Fibroblast of pulmonary artery (primary cell): ENCODE measurements around the gene PAK4.

Experiments used
- DNase-seq: peaks from one replicate; pipeline ENCODE4 v3.0.0-alpha.2; 2010; ENCODE audit warnings: low read depth
- H3K4me3 ChIP-seq: replicated peaks from 2 replicates; pipeline ENCODE4 v1.5.1; 2011; ENCODE audit warnings: low read depth, mild to moderate bottlenecking, control low read depth, low read length, moderate library complexity
- CTCF ChIP-seq: IDR thresholded peaks from 2 replicates; pipeline ENCODE4 v1.5.1; 2011; ENCODE audit warnings: mild to moderate bottlenecking, control low read depth, low read length, inconsistent platforms; ENCODE audit errors: missing control alignments

PAK4 gene

GRCh38 chr19:39103151-39103550 lies 22.4 kb upstream of the PAK4 start:
- no peak overlapping the region for H3K4me3 ChIP-seq
- no peak for DNase-seq
- no peak for TF ChIP-seq CTCF

DNA sequence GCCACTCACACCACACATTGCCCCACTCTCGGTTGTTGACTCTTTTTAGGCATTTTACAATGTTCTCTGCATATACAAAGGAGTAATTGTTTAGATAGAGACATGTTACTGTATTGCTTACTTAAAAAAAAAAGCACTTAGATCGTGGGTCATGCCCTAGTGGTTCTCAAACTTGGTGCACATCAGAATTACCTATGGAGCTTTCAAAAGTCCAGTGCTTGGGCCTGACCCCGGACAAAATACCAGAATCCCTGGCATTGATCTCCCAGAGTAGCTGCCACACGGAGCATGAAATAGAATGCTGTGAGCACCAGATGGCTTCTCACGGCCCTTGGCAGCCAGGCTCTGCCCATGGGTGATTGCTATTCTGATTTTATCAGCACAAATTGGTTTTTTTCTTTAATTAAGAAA lies 21.4 kb upstream of the PAK4 start:
- no peak for DNase-seq
- H3K4me3 ChIP-seq = no peak overlapping the region
- no peak for TF ChIP-seq CTCF

- no peak for TF ChIP-seq CTCF
- no peak for DNase-seq
- H3K4me3 ChIP-seq = no peak overlapping the region
Measured at GRCh38 chr19:39106194-39106593, 19.4 kb upstream of the PAK4 start.

DNA sequence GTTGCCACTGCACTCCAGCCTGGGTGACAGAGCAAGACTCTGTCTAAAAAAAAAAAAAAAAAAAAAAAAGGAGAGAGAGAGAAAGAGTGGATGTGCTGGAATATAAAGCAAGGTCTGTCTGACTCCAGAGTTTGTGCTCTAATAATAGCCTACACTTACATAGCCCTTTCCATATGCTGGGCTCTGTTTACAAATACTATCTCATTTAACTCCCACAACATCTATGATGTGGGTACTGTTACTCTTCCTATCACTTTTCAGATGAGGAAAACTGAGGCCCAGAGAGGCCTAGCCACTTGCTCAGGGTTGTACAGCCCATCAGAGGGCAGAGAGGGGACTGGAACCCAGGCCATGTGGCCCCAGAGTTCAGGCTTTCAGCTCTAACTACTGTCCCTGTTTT lies 15.9 kb upstream of the PAK4 start:
- no peak for DNase-seq
- TF ChIP-seq CTCF = no peak
- no peak overlapping the region for H3K4me3 ChIP-seq

- peak; percentile 39 for DNase-seq
- H3K4me3 ChIP-seq = no peak overlapping the region
- TF ChIP-seq CTCF = peak; percentile 75
Measured at GRCh38 chr19:39110263-39110967, 15.2 kb upstream of the PAK4 start.

GRCh38 chr19:39111593-39112199 lies 13.9 kb upstream of the PAK4 start:
- no peak overlapping the region for H3K4me3 ChIP-seq
- no peak for DNase-seq
- TF ChIP-seq CTCF = no peak
